T-helper 1 cell treated with Interleukin-12 subunit alpha and Interleukin-12 subunit beta and Interleukin-4 antibody, amounts not matched to agents 30 μg/mL and 1 μg/mL, for 36 hours (primary cell): ENCODE results near the gene CTPS1.

Experiments
- H3K27ac Mint-ChIP-seq: one replicate; pipeline ENCODE4 v1.8.0; 2021; ENCODE audit warnings: mild to moderate bottlenecking, mixed read lengths
- H3K27me3 Mint-ChIP-seq: one replicate; pipeline ENCODE4 v1.8.0; 2021; ENCODE audit warnings: low read depth, mixed read lengths
- H3K36me3 Mint-ChIP-seq: one replicate; pipeline ENCODE4 v1.8.0; 2021; ENCODE audit warnings: low read depth, mixed read lengths
- H3K4me1 Mint-ChIP-seq: one replicate; pipeline ENCODE4 v1.8.0; 2021; ENCODE audit warnings: low read depth, mixed read lengths
- H3K4me3 Mint-ChIP-seq: one replicate; pipeline ENCODE4 v1.8.0; 2021; ENCODE audit warnings: mild to moderate bottlenecking, moderate library complexity, mixed read lengths
- H3K9me3 Mint-ChIP-seq: one replicate; pipeline ENCODE4 v1.8.0; 2021; ENCODE audit warnings: mixed read lengths

Gene CTPS1

GRCh38 chr1:40980453-40981121 lies 1.1 kb downstream of the CTPS1 start:
- no peaks in the 10 kb centered on the region for H3K27me3 Mint-ChIP-seq
- H3K4me1 Mint-ChIP-seq, result peaks cover 37% of the 10 kb centered on the region

GRCh38 chr1:40981691-40982448 lies 2.4 kb downstream of the CTPS1 start:
- Mint-ChIP-seq H3K36me3 (peaks cover 27% of the 10 kb centered on the region), H3K27me3 (no peaks in the 10 kb centered on the region), H3K4me3 (peak overlapping the region; percentile 69), H3K27ac (peak overlapping the region; percentile 61), H3K4me1 (peaks cover 37% of the 10 kb centered on the region), H3K9me3 (no peaks in the 10 kb centered on the region)

More at GRCh38 chr1:40980453-40981121, 1.1 kb downstream of the CTPS1 start:
- H3K9me3 Mint-ChIP-seq, result no peaks in the 10 kb centered on the region
- H3K4me3 Mint-ChIP-seq, result peak overlapping the region; percentile 94
- H3K36me3 Mint-ChIP-seq, result peaks cover 22% of the 10 kb centered on the region
- peak overlapping the region; percentile 91 for H3K27ac Mint-ChIP-seq

- Mint-ChIP-seq H3K36me3 (peaks cover 33% of the 10 kb centered on the region), H3K27me3 (no peaks in the 10 kb centered on the region), H3K4me3 (no peak overlapping the region), H3K9me3 (no peaks in the 10 kb centered on the region), H3K4me1 (peaks cover 34% of the 10 kb centered on the region), H3K27ac (no peak overlapping the region)
Observed at GRCh38 chr1:40982721-40983120, 3.2 kb downstream of the CTPS1 start.

DNA sequence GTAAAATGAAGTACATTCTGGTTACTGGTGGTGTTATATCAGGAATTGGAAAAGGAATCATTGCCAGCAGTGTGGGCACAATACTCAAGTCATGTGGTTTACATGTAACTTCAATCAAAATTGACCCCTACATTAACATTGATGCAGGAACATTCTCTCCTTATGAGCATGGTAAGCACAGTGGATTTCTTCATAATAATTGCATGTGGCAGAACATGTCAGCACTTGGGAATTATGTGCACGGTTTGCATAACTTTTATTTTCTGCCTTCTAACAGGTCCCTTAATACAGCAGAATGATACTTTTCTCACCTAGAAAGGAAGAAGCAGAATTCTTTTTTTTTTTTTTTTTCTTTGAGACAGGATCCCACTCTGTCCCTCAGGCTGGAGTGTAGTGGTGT lies 3.8 kb downstream of the CTPS1 start:
- Mint-ChIP-seq H3K4me1 (peaks cover 34% of the 10 kb centered on the region), H3K4me3 (no peak overlapping the region), H3K36me3 (peaks cover 34% of the 10 kb centered on the region), H3K9me3 (no peaks in the 10 kb centered on the region), H3K27ac (no peak overlapping the region), H3K27me3 (no peaks in the 10 kb centered on the region)

DNA sequence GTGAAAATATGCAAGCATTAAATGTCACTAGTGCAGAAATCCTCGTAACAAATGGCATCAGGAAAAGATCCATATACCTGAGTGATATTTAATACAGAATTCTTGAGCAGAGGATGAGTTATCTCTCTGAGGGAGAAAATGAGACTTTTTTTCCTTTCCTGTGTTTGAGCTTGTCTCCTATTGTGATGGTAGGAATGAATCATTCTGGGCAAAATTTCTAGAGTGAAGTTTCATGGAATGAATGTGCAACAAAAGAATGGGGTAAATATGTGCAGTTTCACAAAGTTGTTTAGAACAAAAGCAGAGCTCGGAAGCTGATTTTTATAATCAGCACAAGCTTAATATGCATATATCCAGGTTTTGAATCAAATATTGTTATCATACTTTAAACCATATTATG lies 4.6 kb downstream of the CTPS1 start:
- H3K27ac Mint-ChIP-seq, result peak overlapping the region; percentile 67
- peaks cover 42% of the 10 kb centered on the region for H3K36me3 Mint-ChIP-seq

GRCh38 chr1:40984531-40984930 lies 5.0 kb downstream of the CTPS1 start:
- Mint-ChIP-seq H3K27me3 (no peaks in the 10 kb centered on the region), H3K36me3 (peaks cover 46% of the 10 kb centered on the region), H3K4me1 (peaks cover 32% of the 10 kb centered on the region), H3K27ac (no peak overlapping the region), H3K9me3 (no peaks in the 10 kb centered on the region), H3K4me3 (no peak overlapping the region)

More for the DNA sequence above, 4.6 kb downstream of the CTPS1 start:
- H3K9me3 Mint-ChIP-seq, result no peaks in the 10 kb centered on the region
- H3K4me1 Mint-ChIP-seq, result peaks cover 32% of the 10 kb centered on the region
- H3K27me3 Mint-ChIP-seq, result no peaks in the 10 kb centered on the region
- no peak overlapping the region for H3K4me3 Mint-ChIP-seq

GRCh38 chr1:40985161-40985560 lies 5.7 kb downstream of the CTPS1 start:
- Mint-ChIP-seq H3K9me3 (no peaks in the 10 kb centered on the region), H3K27me3 (no peaks in the 10 kb centered on the region), H3K36me3 (peaks cover 48% of the 10 kb centered on the region), H3K4me3 (no peak overlapping the region), H3K4me1 (peaks cover 32% of the 10 kb centered on the region), H3K27ac (no peak overlapping the region)

DNA sequence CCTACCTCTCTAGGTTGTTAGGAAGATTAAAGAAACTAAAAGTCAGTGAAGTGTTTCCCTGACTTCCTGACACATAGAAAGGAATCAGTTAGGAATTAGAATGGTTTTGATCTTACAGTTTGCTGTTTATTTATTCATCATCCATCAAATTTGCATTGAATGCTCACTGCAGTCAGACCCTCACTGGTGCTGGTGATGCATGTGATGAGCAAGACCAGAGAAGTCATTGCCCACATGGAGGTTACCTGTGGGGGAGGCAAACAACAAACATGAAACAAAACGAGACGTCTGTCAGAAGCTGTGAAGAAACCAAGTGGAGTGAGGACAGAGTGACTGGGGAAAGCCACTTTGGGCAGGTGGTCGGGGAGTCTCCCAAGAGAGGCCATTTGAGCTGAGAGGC lies 6.4 kb downstream of the CTPS1 start:
- Mint-ChIP-seq H3K4me1 (peaks cover 28% of the 10 kb centered on the region), H3K27ac (peak overlapping the region; percentile 12), H3K36me3 (peaks cover 49% of the 10 kb centered on the region), H3K9me3 (no peaks in the 10 kb centered on the region), H3K27me3 (no peaks in the 10 kb centered on the region), H3K4me3 (no peak overlapping the region)

GRCh38 chr1:40986328-40986783 lies 6.9 kb downstream of the CTPS1 start:
- H3K36me3 Mint-ChIP-seq, result peaks cover 51% of the 10 kb centered on the region
- H3K4me1 Mint-ChIP-seq, result peaks cover 23% of the 10 kb centered on the region
- peak overlapping the region; percentile 12 for H3K27ac Mint-ChIP-seq
- no peaks in the 10 kb centered on the region for H3K27me3 Mint-ChIP-seq
- H3K9me3 Mint-ChIP-seq, result no peaks in the 10 kb centered on the region
- no peak overlapping the region for H3K4me3 Mint-ChIP-seq

DNA sequence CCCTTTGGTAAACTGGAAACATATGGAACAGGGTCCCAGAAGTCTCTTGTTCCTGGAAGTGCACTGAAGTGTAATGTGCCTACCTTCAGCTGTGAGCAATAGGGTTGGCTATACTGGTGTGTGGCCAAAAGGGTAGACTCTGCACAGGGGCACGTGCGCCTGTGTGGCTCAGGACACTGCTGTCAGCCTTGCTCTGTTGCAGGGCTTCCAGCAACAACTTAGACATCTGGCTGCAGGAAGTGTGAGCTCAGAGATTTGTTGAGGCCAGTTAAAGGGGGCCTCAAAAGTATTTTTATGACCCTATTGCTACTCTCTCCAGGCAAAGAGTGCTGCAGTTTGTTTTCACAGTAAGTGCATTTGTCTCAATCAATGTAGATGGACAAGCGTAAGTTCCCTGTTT lies 7.5 kb downstream of the CTPS1 start:
- peaks cover 57% of the 10 kb centered on the region for H3K36me3 Mint-ChIP-seq
- H3K27ac Mint-ChIP-seq, result no peak overlapping the region

DNA sequence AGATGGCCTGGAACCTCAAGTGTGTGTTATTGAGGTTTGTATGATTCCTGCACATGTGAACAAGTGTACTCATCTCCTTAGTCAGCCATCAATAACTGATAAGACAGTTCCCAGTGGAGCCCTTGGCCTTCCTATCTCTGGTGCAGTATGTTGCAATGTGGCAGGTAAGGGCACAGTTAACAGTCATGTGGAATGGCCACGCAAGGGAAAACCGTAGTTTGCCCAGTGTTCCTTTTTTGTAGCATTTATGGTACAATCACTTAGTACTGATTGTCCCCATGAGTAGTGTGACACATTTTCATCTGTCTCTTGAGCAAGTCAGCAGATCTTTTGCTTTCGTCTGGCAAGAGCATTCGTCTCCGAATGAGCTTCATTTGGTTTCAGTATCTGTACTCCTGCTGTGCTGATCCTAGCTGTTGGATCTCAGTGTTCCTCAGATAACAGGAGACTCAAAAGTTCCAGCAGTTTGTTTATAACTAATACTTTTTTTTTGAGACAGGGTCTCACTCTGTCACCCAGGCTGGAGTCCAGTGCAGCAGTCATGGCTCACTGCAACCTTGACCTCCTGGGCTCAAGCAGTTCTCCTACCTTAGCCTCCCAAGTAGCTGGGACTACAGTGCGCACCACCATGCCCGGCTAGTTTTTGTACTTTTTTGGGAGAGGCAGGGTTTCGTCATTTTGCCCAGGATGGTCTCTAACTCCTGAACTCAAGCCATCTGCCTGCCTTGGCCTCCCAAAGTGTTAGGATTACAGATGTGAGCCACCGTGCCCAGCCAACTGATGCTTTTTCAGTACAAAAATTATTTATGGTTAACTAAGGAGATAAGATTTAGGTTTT lies 8.2 kb downstream of the CTPS1 start:
- H3K27ac Mint-ChIP-seq, result no peak overlapping the region
- no peaks in the 10 kb centered on the region for H3K9me3 Mint-ChIP-seq
- H3K36me3 Mint-ChIP-seq, result peaks cover 60% of the 10 kb centered on the region
- H3K4me1 Mint-ChIP-seq, result peaks cover 21% of the 10 kb centered on the region
- H3K4me3 Mint-ChIP-seq, result no peak overlapping the region
- no peaks in the 10 kb centered on the region for H3K27me3 Mint-ChIP-seq

More for the DNA sequence above, 7.5 kb downstream of the CTPS1 start:
- Mint-ChIP-seq H3K27me3 (no peaks in the 10 kb centered on the region), H3K9me3 (no peaks in the 10 kb centered on the region), H3K4me3 (no peak overlapping the region), H3K4me1 (peaks cover 22% of the 10 kb centered on the region)

- peaks cover 19% of the 10 kb centered on the region for H3K4me1 Mint-ChIP-seq
- H3K9me3 Mint-ChIP-seq, result no peaks in the 10 kb centered on the region
- no peaks in the 10 kb centered on the region for H3K27me3 Mint-ChIP-seq
- H3K4me3 Mint-ChIP-seq, result no peak overlapping the region
- no peak overlapping the region for H3K27ac Mint-ChIP-seq
- peaks cover 58% of the 10 kb centered on the region for H3K36me3 Mint-ChIP-seq
Observed at GRCh38 chr1:40988280-40988679, 8.8 kb downstream of the CTPS1 start.

GRCh38 chr1:40989066-40989465 lies 9.6 kb downstream of the CTPS1 start:
- H3K27me3 Mint-ChIP-seq, result no peaks in the 10 kb centered on the region
- H3K4me1 Mint-ChIP-seq, result peaks cover 13% of the 10 kb centered on the region

DNA sequence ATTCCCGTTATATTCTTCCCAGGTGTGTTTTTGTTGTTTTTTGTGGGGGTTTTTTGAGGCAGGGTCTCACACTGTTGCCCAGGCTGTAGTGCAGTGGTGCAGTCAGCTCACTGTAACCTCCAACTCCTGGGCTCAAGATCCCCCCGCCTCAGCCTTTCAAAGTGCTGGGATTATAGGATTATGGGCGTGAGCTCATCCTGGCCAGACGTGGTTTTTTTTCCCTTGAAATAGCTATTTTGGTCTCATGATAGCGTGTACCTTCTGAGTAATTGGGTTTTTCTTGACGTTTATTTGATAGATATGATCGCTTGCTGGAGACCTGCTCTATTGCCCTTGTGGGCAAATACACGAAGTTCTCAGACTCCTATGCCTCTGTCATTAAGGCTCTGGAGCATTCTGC lies 17.6 kb downstream of the CTPS1 start:
- no peaks in the 10 kb centered on the region for H3K27me3 Mint-ChIP-seq
- no peaks in the 10 kb centered on the region for H3K9me3 Mint-ChIP-seq
- H3K36me3 Mint-ChIP-seq, result peaks cover 57% of the 10 kb centered on the region
- peaks cover 8% of the 10 kb centered on the region for H3K4me1 Mint-ChIP-seq
- no peak overlapping the region for H3K4me3 Mint-ChIP-seq
- no peak overlapping the region for H3K27ac Mint-ChIP-seq

More at GRCh38 chr1:40989066-40989465, 9.6 kb downstream of the CTPS1 start:
- Mint-ChIP-seq H3K4me3 (no peak overlapping the region), H3K27ac (no peak overlapping the region), H3K9me3 (no peaks in the 10 kb centered on the region), H3K36me3 (peaks cover 59% of the 10 kb centered on the region)
